IPS-20b (cell line): ENCODE measurements around the gene RNF112.

Source experiments
- H3K27ac ChIP-seq: one replicate; pipeline ENCODE4 v1.5.1; 2013; ENCODE audit warnings: low read length
- H3K27me3 ChIP-seq: 2 replicates; pipeline ENCODE4 v1.6.1; 2013; ENCODE audit warnings: mild to moderate bottlenecking, low read length, inconsistent platforms; ENCODE audit not compliant: insufficient read depth
- H3K36me3 ChIP-seq: 2 replicates; pipeline ENCODE4 v1.6.1; 2013; ENCODE audit warnings: low read depth, mild to moderate bottlenecking, inconsistent platforms, low read length, moderate library complexity; ENCODE audit not compliant: insufficient read depth
- H3K4me1 ChIP-seq: 2 replicates; pipeline ENCODE4 v1.6.1; 2013; ENCODE audit warnings: mild to moderate bottlenecking, control low read depth, inconsistent platforms, low read length, moderate library complexity; ENCODE audit not compliant: insufficient read depth
- H3K4me3 ChIP-seq: 2 replicates; pipeline ENCODE4 v1.5.1; 2013; ENCODE audit warnings: mild to moderate bottlenecking, low read length, inconsistent platforms
- H3K9ac ChIP-seq: 2 replicates; pipeline ENCODE4 v1.6.1; 2013; ENCODE audit warnings: low read depth, mild to moderate bottlenecking, inconsistent platforms, low read length, moderate library complexity
- H3K9me3 ChIP-seq: 2 replicates; pipeline ENCODE4 v1.6.1; 2013; ENCODE audit warnings: mild to moderate bottlenecking, low read depth, low read length, inconsistent platforms; ENCODE audit not compliant: insufficient read depth

RNF112 gene

GRCh38 chr17:19366637-19366972 is 44.4 kb upstream of the RNF112 start:
- Histone ChIP-seq H3K27ac (no peak overlapping the region), H3K4me1 (0 out of 2 replicates have a peak, but pooled peaks cover 2% of the 10 kb centered on the region), H3K27me3 (no peaks in the 10 kb centered on the region), H3K9me3 (no peaks in the 10 kb centered on the region), H3K4me3 (no peak overlapping the region), H3K9ac (no peak overlapping the region), H3K36me3 (no peaks in the 10 kb centered on the region)

GRCh38 chr17:19368229-19368628 is 42.8 kb upstream of the RNF112 start:
- no peak overlapping the region for H3K27ac ChIP-seq
- H3K4me3 ChIP-seq = no peak overlapping the region
- no peaks in the 10 kb centered on the region for H3K27me3 ChIP-seq
- H3K9ac ChIP-seq = no peak overlapping the region
- no peaks in the 10 kb centered on the region for H3K9me3 ChIP-seq
- 0 out of 2 replicates have a peak, but pooled peaks cover 1% of the 10 kb centered on the region for H3K4me1 ChIP-seq
- H3K36me3 ChIP-seq = no peaks in the 10 kb centered on the region

GRCh38 chr17:19369107-19369778 is 41.8 kb upstream of the RNF112 start:
- Histone ChIP-seq H3K9me3 (no peaks in the 10 kb centered on the region), H3K27ac (no peak overlapping the region), H3K4me1 (no peaks in the 10 kb centered on the region), H3K36me3 (no peaks in the 10 kb centered on the region), H3K9ac (no peak overlapping the region), H3K4me3 (no peak overlapping the region), H3K27me3 (no peaks in the 10 kb centered on the region)

DNA sequence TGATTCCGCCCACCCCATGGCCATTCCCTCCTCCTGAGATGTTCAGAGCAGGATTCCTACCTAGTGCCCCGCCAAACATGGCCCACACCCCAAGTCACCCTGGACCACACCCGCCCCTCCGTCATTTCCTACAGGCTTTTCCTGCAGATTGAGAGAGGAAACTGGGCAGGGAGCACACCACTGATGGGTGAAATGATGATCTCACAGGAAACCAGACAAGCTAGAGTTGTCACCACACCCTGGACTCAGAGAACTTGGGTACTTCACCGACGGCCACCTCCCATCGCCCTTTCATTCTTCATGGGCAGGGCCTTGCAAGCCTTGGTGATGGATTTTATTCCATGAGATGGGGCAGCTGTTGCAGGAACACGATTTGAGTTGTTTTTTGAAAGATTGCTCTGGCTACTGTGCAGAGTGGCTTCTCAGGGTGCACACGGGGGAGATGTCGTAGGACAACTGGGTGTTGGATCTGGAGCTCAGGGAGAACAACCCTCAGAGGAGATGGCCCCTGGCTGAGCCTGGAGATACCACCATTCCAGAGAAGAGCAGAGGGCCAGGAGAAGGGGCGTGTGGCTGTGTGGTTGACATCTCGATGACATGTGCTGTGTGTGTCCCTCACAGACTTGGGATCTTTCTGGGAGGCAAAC is 41.1 kb upstream of the RNF112 start:
- Histone ChIP-seq H3K4me3 (no peak overlapping the region), H3K27ac (no peak overlapping the region), H3K4me1 (no peaks in the 10 kb centered on the region), H3K36me3 (no peaks in the 10 kb centered on the region), H3K9me3 (no peaks in the 10 kb centered on the region), H3K9ac (no peak overlapping the region), H3K27me3 (no peaks in the 10 kb centered on the region)

DNA sequence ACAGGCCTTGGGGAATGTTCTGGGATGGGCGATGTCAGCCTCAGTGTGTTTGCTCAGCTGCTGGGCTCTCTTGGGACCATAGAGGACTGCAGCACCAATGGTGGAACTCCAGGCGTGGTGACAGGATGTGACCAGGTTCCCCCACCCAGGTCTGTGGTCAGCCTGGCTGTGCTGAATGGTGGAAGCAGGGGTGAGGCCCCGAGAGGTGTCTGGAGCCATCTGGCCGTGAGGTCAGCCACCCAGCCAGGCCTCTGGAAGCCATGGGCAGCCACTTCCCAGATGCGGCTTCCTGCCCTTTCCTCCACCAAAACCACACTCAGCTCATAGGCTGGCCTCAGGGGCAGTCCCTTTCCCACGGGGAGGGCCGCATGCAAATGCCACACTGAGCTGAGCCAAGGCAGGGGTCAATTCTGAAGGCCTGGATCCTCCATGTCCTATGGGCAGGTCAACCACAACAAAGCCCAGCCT is 40.5 kb upstream of the RNF112 start:
- H3K27ac ChIP-seq = no peak overlapping the region
- no peak overlapping the region for H3K4me3 ChIP-seq
- H3K36me3 ChIP-seq = no peaks in the 10 kb centered on the region
- H3K27me3 ChIP-seq = no peaks in the 10 kb centered on the region
- no peaks in the 10 kb centered on the region for H3K4me1 ChIP-seq
- H3K9me3 ChIP-seq = no peaks in the 10 kb centered on the region
- H3K9ac ChIP-seq = no peak overlapping the region

GRCh38 chr17:19371259-19372010 is 39.6 kb upstream of the RNF112 start:
- no peak overlapping the region for H3K9ac ChIP-seq
- no peaks in the 10 kb centered on the region for H3K9me3 ChIP-seq
- no peak overlapping the region for H3K4me3 ChIP-seq
- no peaks in the 10 kb centered on the region for H3K27me3 ChIP-seq
- H3K4me1 ChIP-seq = no peaks in the 10 kb centered on the region
- no peak overlapping the region for H3K27ac ChIP-seq
- H3K36me3 ChIP-seq = no peaks in the 10 kb centered on the region

DNA sequence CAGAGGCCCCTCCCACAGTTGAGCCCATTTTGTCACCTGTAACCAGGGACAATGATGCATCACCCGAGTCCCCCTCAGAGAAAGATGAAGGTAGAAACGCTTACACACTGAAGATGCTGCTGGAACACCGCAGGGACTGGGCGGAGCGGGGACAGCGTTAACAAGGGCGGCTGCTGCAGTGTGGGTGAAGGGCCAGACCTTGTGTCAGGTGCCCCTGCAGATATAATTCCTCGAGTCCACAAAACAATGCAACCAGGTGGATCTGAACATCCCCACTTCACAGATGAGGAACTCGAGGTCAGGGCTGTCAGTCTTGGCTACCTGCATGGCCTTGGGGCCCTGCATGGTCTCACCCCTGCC is 39.0 kb upstream of the RNF112 start:
- Histone ChIP-seq H3K36me3 (no peaks in the 10 kb centered on the region), H3K4me3 (no peak overlapping the region), H3K27ac (no peak overlapping the region), H3K27me3 (no peaks in the 10 kb centered on the region), H3K4me1 (no peaks in the 10 kb centered on the region; the same call in 1 of the 2 replicates), H3K9me3 (no peaks in the 10 kb centered on the region), H3K9ac (no peak overlapping the region)

GRCh38 chr17:19372439-19372838 is 38.6 kb upstream of the RNF112 start:
- no peaks in the 10 kb centered on the region for H3K9me3 ChIP-seq
- H3K27me3 ChIP-seq = no peaks in the 10 kb centered on the region
- H3K4me3 ChIP-seq = no peak overlapping the region
- no peaks in the 10 kb centered on the region; the same call in 1 of the 2 replicates for H3K4me1 ChIP-seq
- no peaks in the 10 kb centered on the region for H3K36me3 ChIP-seq
- H3K9ac ChIP-seq = no peak overlapping the region
- H3K27ac ChIP-seq = no peak overlapping the region

DNA sequence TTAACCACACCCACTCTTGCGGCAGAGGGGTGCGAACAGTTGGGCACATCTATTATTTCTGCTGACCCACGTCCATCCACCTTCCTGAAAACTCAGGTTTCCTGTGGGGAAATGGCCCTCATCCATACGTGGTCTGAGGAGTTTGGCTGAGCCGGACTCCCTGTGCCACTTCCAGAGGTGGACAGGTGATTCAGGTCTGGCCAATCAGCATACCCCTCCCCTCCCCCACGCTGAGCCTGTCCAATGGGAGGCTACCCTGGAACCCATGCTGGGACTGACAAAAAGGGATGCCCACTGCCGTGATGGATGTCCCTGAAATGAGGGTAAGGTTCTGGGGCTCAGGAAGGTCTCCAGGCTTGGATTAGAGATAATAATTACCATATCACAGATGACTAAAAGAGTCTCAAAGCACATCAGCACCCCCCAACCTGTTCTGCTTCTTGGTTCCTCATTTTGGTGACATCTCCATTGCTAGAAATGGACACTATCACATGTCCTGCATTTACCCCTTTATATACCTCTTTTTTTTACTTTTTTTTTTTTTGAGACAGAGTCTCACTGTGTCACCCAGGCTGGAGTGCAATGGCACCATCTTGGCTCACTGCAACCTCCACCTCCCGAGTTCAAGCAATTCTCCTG is 38.0 kb upstream of the RNF112 start:
- H3K4me3 ChIP-seq = no peak overlapping the region
- no peaks in the 10 kb centered on the region for H3K36me3 ChIP-seq
- no peaks in the 10 kb centered on the region; the same call in 1 of the 2 replicates for H3K4me1 ChIP-seq
- no peak overlapping the region for H3K27ac ChIP-seq
- no peaks in the 10 kb centered on the region for H3K27me3 ChIP-seq
- H3K9me3 ChIP-seq = no peaks in the 10 kb centered on the region
- H3K9ac ChIP-seq = no peak overlapping the region

DNA sequence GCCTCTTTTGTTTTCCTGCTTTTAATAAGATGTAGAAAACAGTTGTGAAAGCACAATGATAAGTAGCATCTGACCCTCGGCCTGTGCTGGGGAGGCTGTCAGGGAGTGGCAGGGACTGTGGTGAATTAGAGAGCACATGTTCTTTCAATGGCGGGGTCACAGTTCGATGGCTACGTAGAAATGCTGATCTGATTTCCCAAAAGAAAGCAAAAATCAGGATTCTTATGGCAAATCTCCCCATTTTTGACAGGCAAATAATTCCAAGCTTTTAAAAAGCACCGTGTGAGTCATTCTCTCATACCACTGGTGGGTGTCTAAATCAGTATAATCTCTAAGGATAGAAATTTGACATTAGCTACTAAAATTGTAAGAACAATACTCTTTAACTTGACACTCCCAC is 36.9 kb upstream of the RNF112 start:
- Histone ChIP-seq H3K4me1 (no peaks in the 10 kb centered on the region; the same call in 1 of the 2 replicates), H3K27ac (no peak overlapping the region), H3K9ac (no peak overlapping the region), H3K36me3 (no peaks in the 10 kb centered on the region), H3K27me3 (no peaks in the 10 kb centered on the region), H3K9me3 (no peaks in the 10 kb centered on the region), H3K4me3 (no peak overlapping the region)

- Histone ChIP-seq H3K4me3 (no peak overlapping the region), H3K9me3 (no peaks in the 10 kb centered on the region), H3K9ac (no peak overlapping the region), H3K36me3 (peaks cover 14% of the 10 kb centered on the region), H3K4me1 (no peaks in the 10 kb centered on the region; the same call in 1 of the 2 replicates), H3K27me3 (no peaks in the 10 kb centered on the region), H3K27ac (no peak overlapping the region)
Observed at GRCh38 chr17:19375732-19376131, 35.3 kb upstream of the RNF112 start.
